GM12874 (cell line): ENCODE results near the gene GLP1R.
A peak's percentile ranks its signal among the peaks of the same experiment; 100 is the strongest.

ENCODE experiments used
- CTCF ChIP-seq: IDR thresholded peaks from 2 replicates; pipeline ENCODE4 v1.5.1; 2011; ENCODE audit warnings: low read depth, mild to moderate bottlenecking, control low read depth, low read length, moderate library complexity; ENCODE audit not compliant: insufficient read depth

The GLP1R gene

DNA sequence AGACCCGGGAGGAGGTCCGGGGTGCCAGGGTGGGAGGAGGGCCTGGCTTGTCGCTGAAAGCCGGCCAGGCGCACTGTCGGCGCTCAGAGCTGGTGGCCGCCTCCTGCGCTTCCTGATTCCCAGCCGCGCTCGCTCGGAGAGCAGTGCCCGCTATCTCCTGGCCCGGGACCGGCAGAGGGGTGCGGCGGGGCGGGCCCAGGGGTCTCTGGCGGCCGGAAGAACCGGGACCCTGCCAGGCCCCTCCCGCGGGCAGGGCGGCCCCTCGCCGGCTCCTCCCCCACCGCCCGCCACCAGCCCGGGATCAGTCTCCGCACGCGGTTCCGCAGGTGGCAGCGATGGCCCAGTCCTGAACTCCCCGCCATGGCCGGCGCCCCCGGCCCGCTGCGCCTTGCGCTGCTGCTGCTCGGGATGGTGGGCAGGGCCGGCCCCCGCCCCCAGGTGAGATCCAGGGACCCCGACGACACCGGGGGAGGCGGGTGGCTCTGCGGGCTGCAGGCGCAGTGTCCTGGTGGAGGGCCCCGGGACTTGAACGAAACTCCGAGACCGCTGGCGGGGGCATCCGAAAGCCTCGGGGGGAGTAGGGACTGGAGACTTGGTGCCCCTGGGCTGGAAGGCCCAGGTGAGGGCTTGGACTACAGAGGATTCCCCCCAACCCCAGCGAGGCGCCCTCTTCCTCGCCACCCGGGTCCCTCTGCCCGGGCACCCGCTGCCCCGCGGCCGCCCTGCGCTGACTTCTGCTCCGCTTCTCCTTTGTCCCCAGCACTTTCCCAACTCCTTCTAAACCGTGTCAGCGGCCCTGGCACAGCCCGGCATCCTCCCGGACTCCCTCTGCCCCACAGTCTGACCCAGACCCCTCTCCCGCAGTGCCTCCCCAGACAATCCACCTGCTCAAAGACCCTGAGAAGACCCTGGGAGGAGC is at the start of gene GLP1R:
TSS of gene GLP1R (plus strand) at position 301 of the 919 bp plus-strand sequence. CDS start at position 361, 60 bp downstream.
- no peak for TF ChIP-seq CTCF

GRCh38 chr6:39003072-39003471 is 45.5 kb upstream of the GLP1R start:
- TF ChIP-seq CTCF, result peak; percentile 26; the same call in 1 of the 2 replicates

GRCh38 chr6:39003492-39003891 is 45.1 kb upstream of the GLP1R start:
- TF ChIP-seq CTCF, result no peak

DNA sequence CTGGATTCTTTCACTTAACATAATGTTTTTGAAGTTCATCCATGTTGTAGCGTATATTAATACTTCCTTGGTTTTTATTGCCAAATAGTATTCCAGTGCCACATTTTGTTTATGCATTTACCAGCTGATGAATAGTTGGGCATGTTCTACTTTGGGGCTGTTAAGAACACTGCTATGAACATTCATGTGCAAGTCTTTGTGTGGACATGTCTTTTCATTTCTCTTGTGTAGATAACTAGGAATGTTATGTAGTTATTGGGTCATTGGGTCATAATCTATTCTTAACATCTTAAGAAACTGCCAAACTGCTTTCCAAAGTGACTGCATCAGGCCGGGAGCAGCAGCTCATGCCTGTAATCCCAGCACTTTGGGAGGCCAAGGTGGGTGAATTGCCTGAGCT is 43.8 kb upstream of the GLP1R start:
- no peak for TF ChIP-seq CTCF

DNA sequence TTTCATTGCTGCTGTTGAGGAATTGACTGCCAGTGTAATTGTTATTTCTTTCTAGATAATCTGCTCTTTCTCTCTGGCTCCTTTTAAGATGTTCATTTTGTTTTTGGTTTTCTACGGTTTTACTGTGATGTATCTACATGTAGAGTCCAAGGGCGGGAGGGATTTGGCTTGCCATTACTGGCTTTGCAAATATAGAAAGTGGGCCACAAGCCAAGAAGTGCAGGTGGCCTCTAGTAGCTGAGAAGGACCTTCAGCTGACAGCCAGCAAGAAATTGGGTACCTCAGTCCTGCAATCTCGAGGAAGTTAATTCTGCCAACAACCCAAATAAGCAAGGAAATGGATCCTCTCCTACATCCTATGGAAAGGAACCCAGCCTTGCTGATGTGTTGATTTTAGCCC is 42.8 kb upstream of the GLP1R start:
- no peak for TF ChIP-seq CTCF

- no peak for TF ChIP-seq CTCF
Observed at GRCh38 chr6:39007575-39007974, 41.0 kb upstream of the GLP1R start.

DNA sequence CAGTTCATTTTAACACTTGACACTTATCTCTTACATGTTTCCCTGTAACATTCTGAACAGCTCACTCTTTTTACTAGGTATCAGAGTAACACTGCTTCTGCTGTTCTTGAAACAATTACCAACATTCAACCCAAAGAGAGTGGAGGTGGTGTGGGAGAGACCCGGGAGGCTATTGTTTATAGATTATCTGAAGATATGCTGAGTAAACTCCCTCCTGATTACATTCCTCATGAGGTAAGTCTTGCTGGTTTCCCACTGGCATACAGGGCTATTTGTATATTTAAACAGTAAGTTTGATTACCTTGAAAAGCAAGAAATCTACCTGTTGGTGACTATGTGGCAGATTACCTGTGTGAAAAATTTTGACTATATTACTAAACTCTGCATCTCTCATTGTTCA is 39.8 kb upstream of the GLP1R start:
- TF ChIP-seq CTCF, result no peak
